ENCODE measurements around the gene GDI1. TPM values are rescaled to one million over a fixed set of nuclear protein-coding genes. Genes with fewer than 3 reads are reported as not detected.

Gene GDI1
- total RNA-seq, 1 donor from 2014 or later, result 118 TPM

DNA sequence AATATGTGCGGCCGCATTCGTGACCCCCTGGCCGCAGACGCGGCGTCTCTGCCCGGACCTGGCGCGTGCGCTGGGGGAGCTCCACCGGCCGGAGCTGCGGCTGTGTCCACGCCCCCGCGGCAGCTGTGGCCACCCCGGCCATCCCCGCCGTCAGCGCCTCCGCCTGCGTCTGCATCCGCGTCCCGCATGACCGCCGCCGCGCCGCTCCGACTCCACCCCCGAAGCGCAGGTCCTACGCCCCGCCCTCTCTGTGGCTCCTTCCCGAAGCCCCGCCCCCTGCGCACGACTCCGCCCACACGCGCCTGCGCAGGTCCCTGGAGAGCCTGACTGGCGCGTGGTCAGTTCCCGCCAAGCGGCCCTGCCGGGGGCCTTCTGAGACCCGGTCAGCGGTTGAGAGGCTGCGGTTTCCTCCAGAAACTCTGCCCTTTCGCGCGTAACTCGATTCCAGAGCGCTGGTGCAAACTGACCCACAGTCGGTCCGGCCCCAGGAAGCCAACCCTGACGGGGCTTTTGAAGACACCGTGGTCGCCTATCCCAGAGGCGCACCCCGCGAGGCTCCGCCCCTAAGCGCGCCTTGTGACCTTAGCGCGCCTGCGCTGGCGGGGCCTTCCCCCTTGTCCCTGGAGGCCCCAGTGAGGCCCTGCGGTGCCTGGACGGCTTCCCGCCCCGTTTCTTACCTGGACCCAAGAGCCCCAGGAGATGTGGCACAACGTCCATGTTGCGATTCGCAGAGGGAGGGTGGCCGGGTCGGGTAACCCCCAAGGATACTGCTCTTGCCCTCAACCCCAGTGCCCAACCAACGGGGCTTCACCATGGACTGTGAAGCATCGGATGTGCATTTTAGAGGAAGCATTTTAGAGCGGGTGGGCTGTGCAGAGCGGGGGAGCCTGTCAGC is 42.0 kb downstream of the GDI1 start, which contains the start of gene LAGE3:
Gene LAGE3, minus strand, starts transcription at position 554 of the 895 bp plus-strand sequence. Its CDS starts 366 bp downstream, at position 188.
- Mint-ChIP-seq H3K36me3 (ENCODE audit: low read depth) (peaks cover 8% of the 10 kb centered on the region), H3K4me3 (peak within 1 kb of the TSS; percentile 96), H3K27ac (peak within 1 kb of the TSS; percentile 93), H3K9me3 (no peaks in the 10 kb centered on the region), H3K27me3 (no peaks in the 10 kb centered on the region), H3K4me1 (peaks cover 20% of the 10 kb centered on the region)
- peak; percentile 99 for DNase-seq
- intact Hi-C loops (cut with micrococcal nuclease), result loop anchor here (1.0 to 5.0 kb wide), 7 partner anchors 11 to 102 kb away; partner anchors contain the start of genes EMD, FAM3A, FAM50A and IKBKG

DNA sequence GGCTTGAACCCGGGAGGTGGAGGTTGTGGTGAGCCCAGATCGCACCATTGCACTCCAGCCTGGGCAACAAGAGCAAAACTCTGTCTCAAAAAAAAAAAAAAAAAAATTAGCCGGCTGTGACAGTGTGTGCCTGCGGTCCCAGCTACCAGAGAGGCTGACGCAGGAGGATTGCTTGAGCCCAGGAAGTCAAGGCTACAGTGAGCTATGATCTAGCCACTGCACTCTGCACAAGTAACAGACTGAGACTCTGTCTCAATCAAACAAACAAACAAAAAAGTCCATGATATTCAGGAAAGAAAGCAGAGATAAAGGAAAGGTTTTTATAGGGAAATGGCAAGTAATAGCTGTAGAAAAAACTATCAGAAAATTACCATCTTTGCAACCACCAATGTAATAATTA is 44.2 kb downstream of the GDI1 start:
- intact Hi-C loops (cut with micrococcal nuclease), result no loop called here
- Mint-ChIP-seq H3K36me3 (ENCODE audit: low read depth) (peaks cover 7% of the 10 kb centered on the region), H3K4me1 (peaks cover 17% of the 10 kb centered on the region), H3K27me3 (no peaks in the 10 kb centered on the region), H3K4me3 (no peak overlapping the region), H3K27ac (no peak overlapping the region), H3K9me3 (no peaks in the 10 kb centered on the region)
- DNase-seq, result no peak

DNA sequence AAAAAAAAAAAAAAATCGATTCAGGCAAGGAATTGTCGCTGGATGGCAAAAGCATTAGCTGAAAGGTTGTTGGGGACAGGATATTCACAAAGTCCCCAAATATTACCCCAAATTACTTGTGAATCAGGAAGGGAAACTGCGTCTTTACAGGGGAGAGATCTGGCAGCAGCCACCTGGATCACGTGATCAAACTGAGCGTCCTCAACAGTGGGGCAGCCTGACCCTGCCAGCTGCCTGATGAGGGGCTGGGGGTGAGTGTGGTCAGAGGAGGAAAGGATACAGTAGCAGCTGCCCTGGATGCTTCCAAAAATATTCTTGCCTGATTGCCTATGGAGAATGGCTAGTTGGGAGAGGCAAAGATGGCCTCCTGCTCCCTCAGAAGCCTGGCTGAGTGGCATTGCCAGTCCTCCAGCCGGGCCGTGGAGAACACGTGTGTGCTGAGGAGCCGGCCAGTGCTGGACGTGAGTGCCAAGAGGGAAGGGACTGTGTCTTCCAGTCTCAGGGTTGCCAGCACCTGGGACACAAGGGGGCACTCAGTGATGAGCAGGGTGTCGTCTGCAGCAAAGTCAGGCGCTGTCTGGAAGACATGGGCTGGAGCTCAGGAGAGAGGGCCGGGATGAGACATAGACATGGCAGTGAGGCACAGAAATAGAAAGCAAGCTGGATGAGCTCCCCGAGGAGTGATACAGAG is 45.1 kb downstream of the GDI1 start:
- H3K27ac Mint-ChIP-seq, result no peak overlapping the region
- DNase-seq, result no peak
- H3K4me3 Mint-ChIP-seq, result no peak overlapping the region
- no peaks in the 10 kb centered on the region for H3K9me3 Mint-ChIP-seq
- no peaks in the 10 kb centered on the region for H3K27me3 Mint-ChIP-seq
- peaks cover 7% of the 10 kb centered on the region for H3K36me3 Mint-ChIP-seq (ENCODE audit: low read depth)
- intact Hi-C loops (cut with micrococcal nuclease), result no loop called here
- peaks cover 19% of the 10 kb centered on the region for H3K4me1 Mint-ChIP-seq

DNA sequence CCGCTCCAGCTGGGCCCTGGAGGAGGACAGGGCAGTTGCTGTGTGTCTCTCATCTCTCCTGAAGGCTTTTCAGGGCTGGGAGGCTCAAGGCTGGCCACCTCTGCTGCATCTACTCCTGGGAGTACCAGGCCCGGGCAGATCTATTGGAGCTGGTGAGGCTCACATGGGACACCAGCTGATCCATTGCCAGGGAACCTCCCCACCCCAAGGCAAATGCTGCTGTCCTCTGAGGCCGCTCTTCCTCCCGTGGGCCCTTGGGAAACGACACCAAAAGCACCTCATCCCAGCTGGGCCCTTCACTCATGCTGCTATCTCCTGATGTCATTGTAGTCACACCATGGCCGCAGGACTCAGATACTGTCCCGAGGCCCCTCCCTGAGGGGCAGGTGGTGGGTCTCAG is 45.8 kb downstream of the GDI1 start:
- DNase-seq, result no peak
- no peak overlapping the region for H3K4me3 Mint-ChIP-seq
- H3K27me3 Mint-ChIP-seq, result no peaks in the 10 kb centered on the region
- peaks cover 7% of the 10 kb centered on the region for H3K36me3 Mint-ChIP-seq (ENCODE audit: low read depth)
- peaks cover 12% of the 10 kb centered on the region for H3K4me1 Mint-ChIP-seq
- H3K27ac Mint-ChIP-seq, result no peak overlapping the region
- intact Hi-C loops (cut with micrococcal nuclease), result no loop called here
- H3K9me3 Mint-ChIP-seq, result no peaks in the 10 kb centered on the region

DNA sequence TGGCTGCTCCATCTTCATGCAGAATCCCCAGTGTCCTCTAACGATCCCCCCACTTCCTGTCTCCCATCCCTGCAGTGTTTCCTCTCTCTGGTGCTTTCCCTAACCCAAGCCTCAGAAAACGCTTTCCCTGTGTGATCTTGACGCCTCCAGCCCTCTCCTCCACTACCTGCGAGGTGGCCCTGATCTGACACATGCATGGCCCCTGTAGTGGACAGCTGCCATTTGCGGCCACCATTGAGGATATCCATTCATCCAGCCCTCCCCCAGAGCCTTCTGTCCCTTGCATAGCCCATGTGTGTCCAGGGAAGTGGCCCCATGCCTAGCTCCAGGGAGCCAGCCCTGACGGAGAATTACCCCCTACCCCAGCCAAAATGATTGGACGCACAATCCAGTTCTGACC is 46.4 kb downstream of the GDI1 start:
- no peak overlapping the region for H3K27ac Mint-ChIP-seq
- no peak overlapping the region for H3K4me3 Mint-ChIP-seq
- peaks cover 14% of the 10 kb centered on the region for H3K4me1 Mint-ChIP-seq
- H3K27me3 Mint-ChIP-seq, result no peaks in the 10 kb centered on the region
- intact Hi-C loops (cut with micrococcal nuclease), result no loop called here
- DNase-seq, result no peak
- H3K36me3 Mint-ChIP-seq (ENCODE audit: low read depth), result peaks cover 7% of the 10 kb centered on the region
- H3K9me3 Mint-ChIP-seq, result no peaks in the 10 kb centered on the region

DNA sequence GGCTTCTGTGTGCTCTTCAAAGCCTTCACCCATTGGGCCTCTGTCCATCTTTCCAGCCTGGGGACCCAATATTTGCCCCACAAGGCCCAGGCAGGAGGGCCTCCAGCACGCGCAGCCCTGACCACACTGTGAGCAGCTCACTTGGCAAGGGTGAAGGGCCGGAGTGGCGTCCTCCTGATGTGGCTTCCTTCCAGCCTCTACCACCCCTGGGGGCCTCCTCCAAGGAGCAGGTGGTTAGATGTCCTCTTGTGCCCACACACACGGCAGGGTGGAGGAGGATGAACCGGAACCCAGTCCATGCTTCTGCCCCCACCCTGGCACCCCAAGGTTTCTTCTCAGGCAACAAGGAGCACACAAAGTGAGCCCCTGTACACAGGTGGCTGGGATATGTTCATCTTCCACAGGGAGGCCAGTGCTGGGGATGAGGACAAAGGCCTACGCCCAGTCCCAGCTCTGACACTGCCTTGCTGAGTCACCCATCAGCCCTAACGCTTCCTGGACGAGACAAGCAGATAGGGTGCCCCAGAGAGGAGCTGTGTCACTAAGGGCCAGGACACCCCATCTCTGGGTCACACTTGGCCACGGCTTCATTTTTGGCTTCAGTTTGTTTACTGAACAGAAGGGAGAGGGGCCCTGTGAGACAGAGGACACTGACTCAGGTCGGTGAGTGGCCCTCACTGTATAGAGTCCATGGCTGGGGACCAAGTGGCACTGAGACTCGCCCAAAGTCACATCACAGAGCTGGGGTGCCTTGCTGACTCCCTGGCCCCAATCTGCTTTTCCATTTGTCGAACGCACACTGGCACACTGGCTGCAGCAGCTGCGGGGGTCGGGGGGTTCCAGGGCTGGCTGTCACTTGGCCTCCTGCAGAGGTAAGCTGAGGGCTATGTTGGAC is 47.5 kb downstream of the GDI1 start:
- Mint-ChIP-seq H3K27ac (no peak overlapping the region), H3K4me3 (peak overlapping the region; percentile 37), H3K36me3 (ENCODE audit: low read depth) (peaks cover 7% of the 10 kb centered on the region), H3K27me3 (no peaks in the 10 kb centered on the region), H3K4me1 (peaks cover 15% of the 10 kb centered on the region), H3K9me3 (no peaks in the 10 kb centered on the region)
- intact Hi-C loops (cut with micrococcal nuclease), result no loop called here
- DNase-seq, result no peak

DNA sequence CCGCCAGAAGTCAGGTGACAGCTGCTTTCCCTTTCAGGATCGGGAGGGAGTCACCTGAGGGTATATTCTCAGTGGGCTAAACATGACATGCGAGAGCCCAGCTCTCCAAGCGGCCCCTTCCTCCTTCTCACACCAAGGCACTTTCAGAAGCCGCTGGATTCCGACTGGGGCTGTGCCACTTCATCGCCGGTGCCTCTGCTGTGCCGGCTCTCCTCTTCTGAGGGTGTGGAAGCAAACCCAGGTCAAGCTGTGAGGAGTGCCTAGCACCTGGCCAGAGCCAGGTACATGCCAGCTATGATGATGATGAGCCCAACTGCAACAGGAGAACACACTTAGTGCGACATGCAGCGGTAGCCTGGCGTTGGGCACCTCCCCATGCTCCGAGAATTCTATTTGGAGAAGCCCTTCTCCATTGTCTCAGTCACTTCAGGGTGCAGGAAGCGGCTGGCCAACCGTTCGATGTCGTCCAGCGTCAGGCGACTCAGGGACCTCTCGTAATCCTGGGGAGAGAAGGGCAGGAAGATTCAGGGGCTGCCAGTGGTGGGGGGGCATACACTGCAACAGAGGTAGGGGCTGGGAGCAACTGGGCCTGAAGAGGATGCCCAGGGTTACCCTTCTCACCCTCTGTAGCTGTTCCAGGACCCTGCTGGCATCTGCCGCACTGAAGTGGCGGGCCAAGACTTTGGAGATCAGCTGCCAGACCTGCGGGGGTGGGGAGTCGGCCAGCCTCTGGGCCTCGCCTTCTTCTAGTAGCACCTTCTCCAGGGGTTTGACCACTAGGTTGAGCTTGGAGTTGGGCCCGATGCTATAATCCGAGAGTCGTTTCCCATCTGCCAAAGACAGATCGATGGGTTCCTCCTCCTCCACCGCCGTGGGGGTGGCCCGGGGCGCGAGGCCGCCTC is 48.4 kb downstream of the GDI1 start:
- H3K27me3 Mint-ChIP-seq, result no peaks in the 10 kb centered on the region
- H3K9me3 Mint-ChIP-seq, result no peaks in the 10 kb centered on the region
- intact Hi-C loops (cut with micrococcal nuclease), result no loop called here
- H3K4me1 Mint-ChIP-seq, result peaks cover 17% of the 10 kb centered on the region
- H3K4me3 Mint-ChIP-seq, result peak overlapping the region; percentile 74
- DNase-seq, result no peak
- no peak overlapping the region for H3K27ac Mint-ChIP-seq
- peaks cover 7% of the 10 kb centered on the region for H3K36me3 Mint-ChIP-seq (ENCODE audit: low read depth)

DNA sequence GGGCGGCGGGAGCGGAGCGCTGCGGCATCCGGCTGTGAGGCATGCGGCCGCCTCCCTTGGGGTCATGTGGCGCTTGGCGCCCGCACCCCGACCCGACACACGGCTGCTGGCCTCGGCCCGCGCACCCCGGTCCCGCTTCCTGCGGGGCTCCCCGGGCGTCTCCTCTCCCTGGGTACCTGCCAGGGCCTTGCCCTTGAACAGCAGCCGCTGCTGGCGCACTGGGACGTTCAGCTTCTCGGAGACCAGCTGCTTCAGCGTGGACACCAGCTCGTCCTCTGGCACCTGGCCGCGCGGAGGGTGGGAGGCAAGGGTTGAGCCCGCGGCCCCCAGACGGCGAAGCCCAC is 49.1 kb downstream of the GDI1 start:
- peaks cover 17% of the 10 kb centered on the region for H3K4me1 Mint-ChIP-seq
- intact Hi-C loops (cut with micrococcal nuclease), result no loop called here
- H3K4me3 Mint-ChIP-seq, result peak overlapping the region; percentile 45
- no peaks in the 10 kb centered on the region for H3K27me3 Mint-ChIP-seq
- H3K9me3 Mint-ChIP-seq, result no peaks in the 10 kb centered on the region
- no peak overlapping the region for H3K27ac Mint-ChIP-seq
- DNase-seq, result peak; percentile 81
- peaks cover 7% of the 10 kb centered on the region for H3K36me3 Mint-ChIP-seq (ENCODE audit: low read depth)

DNA sequence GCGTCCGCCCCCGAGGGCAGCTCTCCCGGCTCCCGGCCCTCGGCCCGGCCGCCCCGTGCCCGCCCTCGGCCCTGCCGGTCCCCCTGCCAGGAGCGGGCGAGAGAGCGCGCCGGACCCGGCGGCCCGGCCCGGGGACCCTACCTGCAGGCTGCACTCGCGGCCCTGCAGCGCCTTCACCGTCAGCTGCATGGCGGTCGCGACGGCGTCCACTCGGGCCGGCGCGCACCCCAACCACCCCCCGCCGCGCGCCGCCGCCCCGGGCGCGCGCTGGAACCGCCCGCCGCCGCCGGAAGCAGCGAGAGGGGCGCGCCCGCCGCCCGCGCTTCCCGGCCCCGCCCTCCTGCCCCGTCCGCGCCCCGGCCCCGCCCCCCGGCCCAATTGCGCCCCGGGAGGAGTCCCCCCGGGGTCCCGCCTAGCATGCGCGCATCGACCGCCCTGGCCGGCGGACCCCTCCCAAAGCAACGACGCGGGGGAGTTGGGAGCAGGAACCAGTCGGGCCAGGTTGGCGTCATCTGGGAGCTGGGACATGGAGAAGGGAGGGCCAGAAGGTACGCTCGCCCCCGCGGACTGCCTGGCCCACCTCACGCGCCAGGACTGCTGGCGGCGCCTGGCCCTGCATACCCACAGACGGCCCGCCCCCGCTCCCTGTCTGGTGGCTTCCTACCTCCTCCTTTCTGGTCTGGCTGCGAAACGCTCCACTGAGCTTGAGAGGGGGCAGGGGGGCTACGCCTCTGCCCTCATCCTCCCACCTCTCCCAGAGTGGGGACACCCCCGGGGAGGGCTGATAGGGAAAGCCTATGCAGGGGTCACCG is 49.6 kb downstream of the GDI1 start, which contains the start of gene UBL4A:
Gene UBL4A, minus strand, starts transcription at position 220 of the 812 bp plus-strand sequence. Its CDS starts 31 bp downstream, at position 189.
- Mint-ChIP-seq H3K4me1 (peaks cover 19% of the 10 kb centered on the region), H3K27ac (peak within 1 kb of the TSS; percentile 53), H3K27me3 (no peaks in the 10 kb centered on the region), H3K36me3 (ENCODE audit: low read depth) (peaks cover 7% of the 10 kb centered on the region), H3K9me3 (no peaks in the 10 kb centered on the region), H3K4me3 (peak within 1 kb of the TSS; percentile 75)
- intact Hi-C loops (cut with micrococcal nuclease), result no loop called here
- peak; percentile 87 for DNase-seq

DNA sequence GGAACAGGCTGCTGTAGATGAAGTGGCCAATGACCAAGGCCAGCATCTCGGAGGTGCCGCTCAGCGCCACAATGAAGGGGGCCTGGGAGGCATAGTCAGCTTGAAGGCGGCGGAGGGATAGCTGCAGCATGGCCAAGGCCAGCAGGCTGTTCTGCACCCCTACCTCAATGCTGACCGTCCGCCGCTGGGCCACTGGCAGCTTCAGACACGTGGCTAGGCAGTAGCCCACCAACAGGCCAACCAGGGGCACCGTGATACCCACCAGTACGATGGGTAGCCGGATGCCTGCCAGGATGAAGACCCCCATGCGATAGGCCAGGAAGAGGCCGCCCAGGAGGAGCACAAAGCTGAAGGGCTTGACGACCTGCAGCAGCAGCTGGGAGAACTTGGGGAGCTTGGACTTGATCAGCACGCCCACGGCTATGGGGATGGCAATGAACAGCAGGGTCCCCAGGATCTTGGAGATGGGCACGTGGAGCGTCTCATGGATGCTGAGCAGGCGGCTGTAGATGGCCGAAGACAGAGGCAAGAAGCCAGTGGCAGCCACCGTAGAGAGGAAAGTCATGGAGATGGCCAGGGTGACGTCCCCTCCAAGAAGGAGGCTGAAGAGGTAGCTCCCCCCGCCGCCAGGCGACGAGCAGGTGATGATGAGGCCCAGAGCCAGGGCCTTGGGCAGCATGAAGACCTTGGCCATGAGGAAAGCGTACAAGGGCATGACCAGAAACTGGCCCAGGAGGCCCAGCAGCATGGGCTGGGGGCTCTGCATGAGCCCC is 50.8 kb downstream of the GDI1 start:
- peaks cover 7% of the 10 kb centered on the region for H3K36me3 Mint-ChIP-seq (ENCODE audit: low read depth)
- no peak for DNase-seq
- peaks cover 19% of the 10 kb centered on the region for H3K4me1 Mint-ChIP-seq
- no peaks in the 10 kb centered on the region for H3K27me3 Mint-ChIP-seq
- no peak overlapping the region for H3K27ac Mint-ChIP-seq
- H3K9me3 Mint-ChIP-seq, result no peaks in the 10 kb centered on the region
- intact Hi-C loops (cut with micrococcal nuclease), result no loop called here
- H3K4me3 Mint-ChIP-seq, result peak overlapping the region; percentile 75

DNA sequence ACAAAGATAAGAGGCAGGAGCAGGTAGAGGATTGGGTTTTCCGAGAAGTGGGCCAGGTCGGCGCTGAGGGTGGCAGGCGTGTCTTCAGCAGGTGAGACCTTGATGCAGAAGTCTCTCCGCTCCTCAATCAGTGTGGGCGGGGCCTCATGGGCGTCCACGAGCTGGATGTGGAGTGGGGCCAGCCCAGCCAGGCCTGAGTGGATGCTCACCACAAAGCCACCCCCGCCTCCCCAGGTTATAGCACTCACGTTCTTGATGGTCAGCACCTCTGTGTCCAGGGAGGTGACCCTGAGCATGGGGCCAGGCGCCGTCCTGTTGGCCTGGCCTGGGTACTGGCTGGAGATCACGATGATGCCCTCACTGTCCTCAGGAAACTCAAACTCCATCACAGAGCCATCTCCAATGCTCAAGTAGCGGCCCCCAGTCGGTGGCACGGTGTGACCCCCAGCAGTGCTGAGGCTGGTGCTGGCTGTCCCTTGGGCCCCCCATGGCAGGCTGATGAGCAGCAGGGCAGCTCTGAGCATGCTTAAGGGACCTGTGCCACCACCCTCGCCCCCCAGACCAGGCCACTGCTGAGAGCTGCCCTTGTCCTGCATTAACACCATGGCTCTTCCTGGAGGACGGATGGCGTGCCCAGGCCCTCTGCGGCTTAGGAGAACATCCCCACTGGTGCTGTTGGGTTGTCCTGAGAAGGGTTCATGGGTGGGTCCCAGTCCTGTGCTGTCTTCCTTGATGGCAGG is 51.6 kb downstream of the GDI1 start:
- intact Hi-C loops (cut with micrococcal nuclease), result no loop called here
- Mint-ChIP-seq H3K36me3 (ENCODE audit: low read depth) (peaks cover 4% of the 10 kb centered on the region), H3K27ac (no peak overlapping the region), H3K4me1 (peaks cover 16% of the 10 kb centered on the region), H3K9me3 (no peaks in the 10 kb centered on the region), H3K4me3 (peak overlapping the region; percentile 19), H3K27me3 (no peaks in the 10 kb centered on the region)
- DNase-seq, result no peak

Data from activated CD4-positive, alpha-beta T cell treated with anti-CD3 and anti-CD28 coated beads, Interleukin-2, amount 10 ng/mL, durations not matched to agents 24 days and 14 days (primary cell).